ELR (cell line): ENCODE measurements around the gene DIPK1C.

Experiments
- DNase-seq: peaks from one replicate; pipeline ENCODE4 v3.0.0-alpha.2; 2015; ENCODE audit warnings: low read depth

The DIPK1C gene

DNA sequence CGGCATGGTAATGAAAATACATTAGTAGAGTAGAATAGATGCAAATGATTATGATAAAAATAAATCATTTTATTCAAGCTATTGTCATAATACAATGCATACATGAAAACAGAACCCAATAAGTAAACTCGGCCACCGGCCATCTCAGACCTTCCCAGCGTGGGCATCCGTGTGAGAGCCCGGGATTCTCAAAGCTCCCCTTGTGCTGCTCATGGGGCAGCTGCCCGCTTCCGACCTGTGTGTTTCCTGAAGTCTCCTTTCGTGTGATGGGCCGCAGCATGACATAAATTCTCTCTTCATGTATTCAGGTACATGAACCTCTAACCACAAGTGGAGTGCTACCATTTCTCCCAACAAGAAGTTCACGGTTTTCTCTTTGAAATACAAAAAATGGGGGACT lies 25.6 kb upstream of the DIPK1C start:
- DNase-seq, result no peak

DNA sequence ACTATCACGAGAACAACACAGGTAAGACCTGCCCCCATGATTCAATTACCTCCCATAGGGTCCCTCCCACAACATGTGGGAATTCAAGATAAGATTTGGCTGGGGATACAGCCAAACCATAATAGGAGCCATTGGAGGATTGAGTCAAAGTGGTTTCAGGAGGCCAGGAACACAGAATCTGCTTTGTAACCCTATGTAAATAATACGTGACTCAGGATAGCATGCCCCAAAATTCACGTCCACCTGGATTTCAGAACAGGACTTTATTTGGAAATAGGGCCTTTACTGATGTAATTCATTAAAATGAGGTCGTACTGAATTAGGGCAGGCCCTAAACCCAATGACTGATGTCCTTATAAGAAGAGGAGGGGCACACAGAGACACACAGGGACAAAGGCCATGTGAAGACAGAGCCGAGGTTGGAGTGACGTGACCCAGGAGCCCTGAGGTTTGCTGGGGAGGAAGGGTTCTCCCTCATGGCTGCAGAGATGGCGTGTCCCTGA lies 23.1 kb upstream of the DIPK1C start:
- no peak for DNase-seq

DNA sequence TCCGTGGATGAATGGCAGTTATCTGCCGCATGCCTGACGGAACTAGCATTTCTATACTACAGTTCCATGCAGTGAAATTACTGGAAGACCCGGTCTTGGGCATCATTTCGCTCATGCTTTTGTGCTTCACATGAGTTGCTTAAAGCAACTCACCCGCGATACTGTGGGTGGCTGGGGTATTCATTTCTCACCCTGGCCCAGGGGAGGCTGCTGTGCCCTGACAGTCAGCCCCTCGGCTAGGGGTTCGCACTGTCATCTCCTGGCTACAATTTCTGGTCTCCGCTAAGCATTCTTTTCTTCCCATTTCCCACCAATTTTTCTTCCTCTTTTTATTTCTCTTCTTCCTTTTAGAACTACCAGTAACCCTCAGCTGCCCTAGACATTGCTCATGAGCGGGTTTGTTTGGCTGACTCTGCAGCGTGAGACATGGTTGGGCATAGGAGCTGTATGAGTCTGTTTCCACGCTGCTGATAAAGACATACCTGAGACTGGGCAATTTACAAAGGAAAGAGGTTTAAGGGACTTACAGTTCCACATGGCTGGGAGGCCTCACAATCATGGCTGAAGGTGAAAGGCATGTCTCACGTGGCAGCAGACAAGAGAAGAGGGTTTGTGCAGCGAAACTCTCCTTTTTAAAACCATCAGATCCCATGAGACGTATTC lies 22.5 kb upstream of the DIPK1C start:
- DNase-seq, result no peak

DNA sequence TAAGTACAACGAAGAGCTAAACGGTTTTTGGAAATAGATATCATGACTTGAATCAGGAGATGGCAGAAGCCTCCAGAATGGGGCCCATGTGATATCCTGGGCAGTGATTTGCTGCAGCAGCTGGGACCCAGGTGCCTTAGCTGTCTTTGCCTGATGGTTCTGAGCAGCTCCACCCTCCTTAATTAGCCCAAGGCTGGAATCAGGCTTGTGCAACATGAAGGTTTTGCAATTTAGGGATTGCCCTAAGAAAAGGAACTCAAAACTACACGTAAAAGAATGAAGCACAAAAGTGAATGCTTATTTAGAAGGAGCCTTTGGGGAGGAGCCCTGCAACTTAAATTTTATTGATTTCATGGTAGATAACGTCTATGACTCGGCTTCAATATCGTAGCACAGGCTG lies 21.8 kb upstream of the DIPK1C start:
- no peak for DNase-seq

DNA sequence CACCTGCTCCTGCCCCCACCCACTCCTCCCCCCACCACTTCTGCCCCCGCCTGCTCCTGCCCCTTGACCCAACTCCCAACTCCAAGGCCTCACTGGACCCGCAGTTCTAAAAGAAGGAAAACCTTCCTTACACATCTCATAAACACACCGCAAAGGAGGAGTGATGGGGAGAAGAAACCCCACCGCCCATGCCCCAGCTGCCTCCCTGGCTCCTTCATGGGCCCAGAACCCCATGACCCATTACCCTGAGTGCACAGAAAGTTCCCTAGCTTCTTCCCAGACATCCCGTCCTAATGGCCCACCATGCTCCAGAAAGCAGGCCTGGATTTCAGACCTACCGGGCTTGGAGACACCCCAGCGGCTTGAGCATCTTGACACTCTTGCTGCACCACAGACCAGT lies 21.2 kb upstream of the DIPK1C start:
- no peak for DNase-seq

DNA sequence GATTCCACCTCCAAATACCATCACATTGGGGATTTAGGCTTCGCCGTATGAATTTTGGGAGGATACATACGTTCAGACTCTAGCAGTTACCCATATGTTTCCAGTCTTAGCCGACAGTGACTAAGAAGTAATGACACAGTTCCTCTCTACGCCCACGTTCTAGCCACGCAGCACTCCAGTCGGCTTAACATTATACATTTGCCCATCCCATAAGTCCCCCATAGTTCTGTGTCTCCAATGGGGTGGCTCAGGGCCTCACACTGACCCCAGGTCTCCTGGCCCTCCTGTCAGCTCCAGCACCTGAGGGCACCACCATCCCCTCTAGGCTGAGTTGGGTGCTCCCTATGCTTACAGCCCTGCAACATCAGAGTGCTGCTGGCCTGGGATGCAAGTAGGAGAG lies 20.7 kb upstream of the DIPK1C start:
- no peak for DNase-seq

DNA sequence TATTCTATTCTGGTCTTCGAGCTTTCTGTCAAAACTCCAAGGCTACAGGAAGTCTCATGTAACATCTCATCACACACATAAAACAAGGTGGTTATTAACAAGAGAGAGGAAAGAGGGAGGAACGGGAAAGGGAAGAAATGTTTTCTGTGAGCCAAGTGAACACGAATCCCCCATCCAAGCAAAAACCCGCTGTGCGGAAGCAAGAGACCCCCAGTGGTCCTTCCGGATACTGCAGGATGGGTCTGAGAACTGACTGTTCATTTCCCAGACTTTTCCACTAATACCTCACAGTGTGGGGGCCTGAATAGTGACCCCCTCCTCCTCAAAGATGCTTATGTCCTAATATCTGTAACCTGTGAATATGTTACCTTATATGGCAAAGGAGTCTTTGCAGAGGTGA lies 19.0 kb upstream of the DIPK1C start:
- DNase-seq, result peak; percentile 45

DNA sequence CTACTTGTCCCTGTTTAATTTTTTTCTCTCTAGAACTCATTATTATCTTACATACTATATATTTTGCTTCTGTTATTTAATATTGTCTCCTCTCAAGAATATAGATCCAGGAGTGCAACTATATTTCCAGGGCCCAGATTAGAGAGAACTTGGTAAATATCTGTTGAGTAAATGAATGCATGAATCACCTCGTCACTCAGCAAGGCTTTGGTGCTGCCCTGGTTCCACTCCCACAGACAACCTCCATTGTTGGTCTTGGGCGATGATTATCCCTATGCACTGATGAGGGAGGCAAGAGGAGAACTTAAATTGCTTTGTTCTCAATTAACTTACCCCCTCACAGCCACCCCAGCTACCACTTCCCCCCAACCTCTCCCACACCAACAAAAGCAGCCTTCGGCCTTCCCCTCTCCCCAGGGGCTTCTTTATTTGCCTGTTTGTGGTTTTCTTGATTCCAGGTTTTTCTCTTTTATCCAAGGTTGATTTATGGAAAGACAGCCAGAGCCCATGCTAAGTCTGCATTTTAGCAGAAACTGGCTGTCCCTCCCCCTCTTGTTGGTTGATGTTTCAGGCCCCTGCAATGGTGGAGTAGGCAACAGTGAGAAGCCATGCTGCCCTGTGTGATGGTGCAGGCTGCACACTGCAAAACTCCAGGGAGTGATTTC lies 17.0 kb upstream of the DIPK1C start:
- DNase-seq, result no peak

DNA sequence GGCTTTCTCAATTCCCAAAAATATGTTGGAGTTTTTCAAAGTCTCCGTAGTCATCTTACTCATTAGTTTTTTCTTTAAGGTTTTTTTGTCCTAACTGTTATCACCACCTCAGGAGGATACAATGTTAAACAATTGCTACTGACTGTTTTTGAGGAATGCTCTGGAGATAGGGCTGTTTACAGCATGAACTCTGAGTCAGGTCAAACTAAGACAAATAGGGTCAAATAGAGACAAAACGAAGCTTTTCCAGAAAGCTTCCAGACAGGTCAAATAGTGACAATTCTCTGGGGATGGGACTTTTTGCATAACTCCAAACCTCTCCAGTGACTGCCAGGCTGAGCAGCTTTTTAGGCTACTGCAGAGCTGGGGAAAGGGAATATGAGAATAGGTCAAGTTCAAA lies 15.2 kb upstream of the DIPK1C start:
- DNase-seq, result no peak

DNA sequence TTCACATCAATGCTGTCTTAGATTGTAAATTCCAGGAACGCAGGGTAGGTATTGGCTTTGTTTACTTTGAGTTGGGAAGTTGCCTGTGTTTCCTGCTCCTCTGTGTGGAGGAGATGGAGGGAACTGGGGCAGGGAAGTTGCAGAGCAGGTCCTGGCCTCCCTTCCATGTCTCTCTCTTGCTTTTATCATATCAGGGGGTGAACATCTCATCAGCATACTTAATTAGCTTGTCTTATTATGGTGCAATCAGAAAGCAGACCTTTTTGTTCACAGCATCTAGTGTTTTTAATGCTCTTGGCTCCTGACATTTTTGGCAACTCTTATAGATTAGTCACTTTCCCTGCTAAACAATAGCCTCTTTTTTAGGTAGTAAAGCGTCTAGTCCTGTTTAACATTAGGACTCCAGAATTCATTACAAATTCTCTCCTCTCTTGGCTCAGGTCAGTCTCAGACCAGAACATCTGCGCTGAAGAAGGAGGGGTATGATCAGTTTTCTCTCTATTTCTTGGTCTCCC lies 11.5 kb upstream of the DIPK1C start:
- peak; percentile 11 for DNase-seq

DNA sequence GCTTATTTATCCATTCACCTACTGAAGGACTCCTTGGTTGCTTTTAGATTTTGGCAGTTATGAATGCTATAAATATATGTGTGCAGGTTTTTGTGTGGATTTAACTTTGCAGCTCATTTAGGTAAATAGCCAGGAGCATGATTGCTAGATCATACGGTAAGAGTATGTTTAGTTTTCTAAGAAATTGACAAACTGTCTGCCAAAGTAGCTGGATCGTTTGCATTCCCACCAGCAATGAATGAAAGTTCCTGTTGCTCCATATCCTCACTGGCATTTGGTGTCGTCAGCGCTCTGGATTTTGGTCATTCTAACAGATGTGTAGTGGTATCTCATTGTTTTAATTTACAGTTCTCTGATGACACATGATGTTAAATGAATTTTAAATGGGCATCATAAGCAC lies 8.7 kb upstream of the DIPK1C start:
- no peak for DNase-seq

DNA sequence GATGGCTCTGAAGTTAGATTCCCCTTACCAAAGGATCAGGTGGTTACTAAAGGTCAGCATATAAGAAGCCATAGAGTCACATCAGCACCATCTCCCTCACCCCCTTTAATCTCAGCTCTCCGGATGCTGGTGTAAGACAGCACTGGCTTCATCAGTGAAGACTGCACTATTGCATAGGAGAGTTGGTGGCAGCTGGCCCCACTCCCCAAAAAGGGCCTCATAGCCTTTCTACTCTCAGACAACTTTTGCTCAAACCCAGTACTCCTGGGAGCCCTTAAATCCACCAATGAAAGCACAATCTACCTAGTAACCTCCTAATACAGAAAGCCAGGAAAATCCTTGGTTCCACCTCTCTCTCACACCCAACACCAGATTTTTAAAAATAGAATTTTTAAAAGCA lies 6.9 kb upstream of the DIPK1C start:
- DNase-seq, result no peak

DNA sequence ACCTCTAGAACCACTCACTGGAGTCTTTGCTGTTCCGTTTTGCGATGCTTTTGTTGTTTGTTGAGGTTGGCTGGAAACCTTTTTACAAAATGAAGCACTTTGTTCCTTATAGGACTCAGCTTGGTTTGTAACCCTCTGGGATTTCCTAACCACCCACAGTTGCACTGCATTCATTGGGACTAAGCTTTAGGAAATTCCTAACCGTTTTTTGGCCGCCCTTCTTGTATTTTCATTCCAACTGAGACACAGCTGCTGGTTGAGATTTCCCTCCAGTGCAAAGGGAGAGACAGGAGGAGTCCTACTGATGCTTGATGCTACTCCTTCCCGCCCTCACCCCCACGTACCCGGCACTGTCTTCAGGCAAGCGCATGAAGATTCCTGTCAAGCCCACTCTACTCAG lies 6.1 kb upstream of the DIPK1C start:
- no peak for DNase-seq

DNA sequence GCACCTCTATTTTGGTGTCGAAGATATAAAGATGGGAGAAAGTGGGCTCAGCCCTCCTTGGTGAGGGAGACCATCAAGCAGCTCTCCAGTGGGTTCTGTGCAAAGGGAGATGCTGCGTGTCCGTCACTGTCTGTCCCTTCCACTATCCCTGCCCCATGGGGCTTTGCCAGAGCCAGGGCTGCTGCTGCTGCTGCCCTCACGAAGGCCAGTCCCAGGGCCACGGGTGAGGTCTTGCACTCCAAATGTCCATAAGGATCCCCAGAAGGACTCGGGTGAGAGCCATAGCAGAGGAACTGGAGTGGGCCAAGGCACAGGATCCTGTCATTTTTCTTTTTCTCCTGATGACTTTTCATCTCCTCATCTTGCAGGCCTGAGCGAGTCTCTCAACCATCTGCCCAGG lies 3.7 kb upstream of the DIPK1C start:
- DNase-seq, result no peak

DNA sequence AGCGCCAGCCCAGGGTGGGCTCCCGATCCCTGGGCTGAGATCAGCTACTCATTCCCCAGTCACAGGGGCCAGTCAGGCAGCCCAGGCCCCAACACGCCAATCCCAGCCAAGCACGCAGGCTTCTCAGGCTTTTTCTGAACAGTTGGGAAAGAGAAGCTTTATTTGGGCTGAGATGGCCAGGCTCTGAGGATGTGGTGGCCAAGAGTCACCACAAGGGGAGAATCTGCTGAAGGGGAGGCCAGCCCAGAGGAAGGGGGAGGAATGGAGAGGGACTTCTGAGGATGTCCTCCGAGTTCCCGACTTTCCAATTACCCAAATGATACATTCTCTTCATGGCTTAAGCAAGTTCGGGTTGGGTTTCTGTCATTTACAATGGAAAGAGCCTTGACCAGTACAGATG lies 2.8 kb upstream of the DIPK1C start:
- DNase-seq, result peak; percentile 27

DNA sequence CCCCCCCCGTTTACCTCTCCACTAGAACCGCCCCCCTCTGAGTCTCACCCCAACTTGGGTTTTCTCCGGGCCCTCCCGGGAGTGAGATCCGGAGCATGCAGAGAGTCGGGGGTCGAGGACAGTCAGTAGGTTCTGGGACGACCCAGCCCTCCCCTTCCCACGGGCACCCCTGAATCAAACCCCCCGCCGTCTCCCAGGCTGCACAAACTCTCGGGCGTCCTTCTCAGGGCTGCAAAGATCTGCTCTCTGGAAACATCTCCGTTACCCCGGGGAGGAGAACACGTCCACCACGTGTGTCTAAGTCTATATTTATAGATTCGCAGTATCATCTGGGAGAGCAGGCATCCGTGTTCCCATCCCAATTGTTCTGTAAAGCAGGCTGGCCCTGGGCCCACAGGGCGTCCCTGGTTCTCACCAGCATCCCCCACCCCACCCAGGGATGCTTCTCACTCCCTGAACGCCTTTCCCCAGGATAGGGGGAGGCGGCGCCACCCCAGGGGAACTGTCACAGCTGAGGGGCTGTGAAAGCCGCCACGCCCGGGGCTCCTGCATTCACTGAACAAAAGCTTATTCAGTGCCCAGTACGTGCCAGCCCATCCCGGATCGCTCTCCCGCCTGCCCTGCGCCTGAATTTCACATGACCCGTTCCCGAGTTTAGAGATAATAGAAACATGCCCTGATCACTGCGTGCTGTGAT lies 765 bp upstream of the DIPK1C start:
- no peak for DNase-seq

DNA sequence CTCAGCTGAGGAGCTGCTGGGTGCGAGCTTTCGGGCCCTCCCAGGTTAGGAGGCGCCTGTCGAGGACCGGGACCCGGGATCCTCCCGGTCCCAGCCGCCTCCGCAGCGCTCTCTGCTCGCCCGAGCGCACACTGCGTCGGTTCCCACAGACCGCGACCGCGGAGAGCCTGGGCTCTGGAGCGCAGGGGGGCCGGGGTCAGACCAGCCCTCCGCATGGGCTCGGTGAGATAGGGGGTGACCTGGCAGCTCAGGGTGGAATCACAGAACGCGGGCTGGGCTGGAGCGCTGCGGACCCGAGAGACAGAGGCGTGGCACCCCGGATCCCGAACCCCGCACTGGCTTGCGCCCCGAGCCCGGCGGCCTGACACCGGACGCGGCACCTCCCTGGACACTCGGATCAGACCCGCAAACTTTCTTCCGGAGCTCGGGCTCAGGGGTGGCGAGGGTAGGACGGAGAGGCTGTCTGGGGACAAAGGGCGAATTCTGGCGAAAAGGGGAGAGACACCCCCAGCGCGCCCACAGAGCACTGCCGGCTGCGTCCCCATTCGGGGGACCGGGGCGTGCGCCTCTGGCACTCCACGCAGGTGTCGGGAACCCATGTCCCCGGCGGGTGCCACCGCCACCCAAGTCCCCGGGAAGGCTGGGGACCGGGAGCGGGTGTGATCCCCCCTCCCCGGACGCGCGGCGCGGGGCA lies 612 bp downstream of the DIPK1C start:
- no peak for DNase-seq

DNA sequence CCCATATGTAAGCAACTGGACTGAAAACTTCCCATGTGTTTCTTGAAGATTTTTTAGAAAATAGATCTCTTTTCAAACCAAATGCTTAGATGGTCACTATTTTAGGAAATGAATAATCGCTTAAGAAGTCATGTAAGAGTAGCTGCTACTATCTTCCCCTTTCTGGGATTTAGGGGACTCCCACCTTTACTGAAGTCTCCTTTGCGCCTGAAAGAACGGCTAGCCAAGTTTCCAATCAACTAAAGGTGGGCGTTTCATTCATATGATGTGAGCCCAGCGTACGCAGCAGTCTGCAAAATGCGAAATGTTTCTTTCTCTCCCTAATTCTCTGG lies 1.1 kb downstream of the DIPK1C start:
- no peak for DNase-seq

DNA sequence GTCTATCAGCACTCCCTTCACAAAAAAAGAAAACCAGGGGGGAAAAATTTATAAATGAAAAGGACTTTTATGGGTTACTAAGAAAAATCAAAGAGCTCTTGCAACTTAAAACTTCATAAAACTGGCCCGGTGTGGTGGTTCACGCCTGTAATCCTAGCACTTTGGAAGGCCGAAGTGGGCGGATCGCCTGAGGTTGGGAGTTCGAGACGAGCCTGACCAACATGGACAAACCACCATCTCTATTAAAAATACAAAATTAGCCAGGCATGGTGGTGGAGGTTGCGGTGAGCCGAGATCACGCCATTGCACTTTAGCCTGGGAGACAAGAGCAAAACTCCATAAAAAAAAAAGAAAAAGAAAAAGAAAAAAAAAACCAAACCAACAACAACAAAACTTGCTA lies 1.7 kb downstream of the DIPK1C start:
- DNase-seq, result no peak

DNA sequence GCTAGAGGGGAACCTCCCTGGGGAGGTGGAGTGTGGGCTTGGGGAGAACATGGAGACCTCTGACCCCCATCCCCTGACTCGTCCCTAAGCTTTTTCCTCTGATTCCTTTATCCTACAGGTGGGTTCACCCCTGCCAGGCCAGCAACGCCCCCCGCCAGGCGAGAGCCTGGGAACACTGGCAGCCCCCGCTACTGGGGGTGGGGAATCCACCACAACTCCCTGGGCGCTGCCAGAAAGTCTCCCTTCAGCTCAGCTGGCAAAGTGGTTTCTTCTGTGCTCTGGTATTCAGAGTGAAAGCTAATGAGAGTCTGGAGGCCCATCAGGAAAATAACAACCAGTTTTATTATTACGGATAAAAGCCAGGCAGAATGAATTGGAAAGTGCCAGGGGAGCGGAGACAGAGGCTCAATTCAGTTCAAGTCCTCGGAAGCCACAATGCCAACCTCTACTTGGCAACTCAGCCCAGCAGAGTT lies 2.8 kb downstream of the DIPK1C start:
- no peak for DNase-seq

DNA sequence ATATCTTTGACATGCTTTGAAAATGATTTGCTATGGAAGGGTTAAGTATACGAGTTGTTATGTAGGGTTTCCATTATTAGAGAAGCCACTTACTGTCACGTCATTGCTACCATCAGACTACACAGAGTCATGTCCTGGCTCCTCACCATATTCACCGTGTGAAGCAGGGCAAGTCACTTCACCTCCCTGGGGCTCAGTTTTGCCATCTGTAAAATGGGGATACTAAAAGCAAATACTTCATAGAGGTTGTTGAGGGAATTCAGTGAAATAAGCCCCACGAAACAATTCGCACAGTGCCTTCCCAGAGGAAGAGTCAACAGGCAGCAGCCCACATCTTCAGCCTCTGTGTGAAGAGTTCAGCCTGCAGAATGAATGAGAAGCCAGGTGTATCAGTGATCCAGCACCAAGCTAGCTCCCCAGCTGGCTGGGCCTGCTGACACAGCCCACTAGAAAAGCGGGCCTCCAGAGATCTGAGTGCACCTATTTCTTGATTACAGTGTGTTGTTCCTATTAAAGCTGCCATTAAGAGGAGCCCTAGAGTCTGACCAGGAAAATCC lies 3.4 kb downstream of the DIPK1C start:
- DNase-seq, result no peak

DNA sequence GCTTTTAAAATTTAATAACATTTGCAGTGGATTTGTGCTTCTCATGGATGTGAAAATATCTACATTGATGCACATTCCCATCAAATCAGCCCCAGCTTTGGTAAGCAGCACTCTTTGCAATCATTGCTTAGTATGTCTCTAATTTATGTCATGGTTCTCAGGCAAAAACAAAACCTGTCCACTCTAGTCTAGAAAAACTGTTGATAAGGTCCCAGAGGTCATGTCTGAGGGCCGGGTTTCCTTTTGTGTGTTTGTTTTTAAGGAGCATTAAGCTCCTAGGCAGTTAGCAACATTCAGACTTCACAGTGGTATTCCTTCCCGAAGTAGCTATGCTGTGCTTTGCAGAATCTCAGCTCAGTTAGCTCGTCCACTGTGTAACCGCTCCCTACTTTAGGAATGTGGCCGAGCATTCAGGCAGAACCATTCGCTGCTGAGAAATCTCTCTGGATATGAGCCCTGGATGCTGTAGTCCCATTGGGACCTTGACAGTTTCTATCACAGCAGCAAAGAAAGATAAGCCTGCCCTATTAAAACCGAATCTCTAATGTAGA lies 4.0 kb downstream of the DIPK1C start:
- DNase-seq, result no peak
